Naive thymus-derived CD8-positive, alpha-beta T cell (primary cell): ENCODE measurements around the gene SLC25A40. TPM values are rescaled to one million over a fixed set of nuclear protein-coding genes. Genes with fewer than 3 reads are reported as not detected.

Experiments
- ATAC-seq, 2 donors: fragments of 150-1000 bp; cut with Tn5 transposase in 1 of 2; sonication (Bioruptor Pico), chemical (Tn5 transposase) in 1 of 2; 1 replicate in 1 of 2; 2 replicates in 1 of 2; pipeline ENCODE4 v1.10.0; 2021; ENCODE audit warnings: mild to moderate bottlenecking in 2 of 2, moderate library complexity in 2 of 2
- POLR2A ChIA-PET: fragments of 350-600 bp; sonication (Branson Sonifier 250); formaldehyde crosslinking; loops from one replicate; lab custom pipeline; 2021; ENCODE audit warnings: antibody characterized with exemption; lab: Charles Lee
- DNase-seq, 10 donors: peaks; one replicate each; pipeline versions ENCODE4 v3.0.0 to v3.0.0-alpha.2; 2020 to 2022
- H3K27ac Mint-ChIP-seq, 10 donors: one replicate each; pipeline ENCODE4 v1.8.0; 2020 to 2022; ENCODE audit warnings: mild to moderate bottlenecking in 10 of 10, mixed read lengths in 10 of 10, moderate library complexity in 4 of 10, inconsistent platforms in 1 of 10
- H3K27me3 Mint-ChIP-seq, 5 donors: one replicate each; pipeline ENCODE4 v1.8.0; 2021 to 2022; ENCODE audit warnings: mixed read lengths in 5 of 5
- H3K36me3 Mint-ChIP-seq, 3 donors: one replicate each; pipeline ENCODE4 v1.8.0; 2020 to 2022; ENCODE audit warnings: mixed read lengths in 3 of 3, mild to moderate bottlenecking in 2 of 3, inconsistent platforms in 1 of 3
- H3K4me1 Mint-ChIP-seq, 4 donors: one replicate each; pipeline ENCODE4 v1.8.0; 2021 to 2022; ENCODE audit warnings: mixed read lengths in 4 of 4
- H3K4me3 Mint-ChIP-seq, 10 donors: one replicate each; pipeline ENCODE4 v1.8.0; 2020 to 2022; ENCODE audit warnings: mild to moderate bottlenecking in 10 of 10, mixed read lengths in 10 of 10, moderate library complexity in 6 of 10, inconsistent platforms in 1 of 10
- H3K9me3 Mint-ChIP-seq, 9 donors: one replicate each; pipeline ENCODE4 v1.8.0; 2020 to 2022; ENCODE audit warnings: mixed read lengths in 9 of 9, mild to moderate bottlenecking in 3 of 9, inconsistent platforms in 1 of 9, moderate library complexity in 1 of 9
- polyA plus RNA-seq, 3 donors: library from polyadenylated mRNA; unstranded; fragments of 300-500 nt; fragmentation: Illumina TruSeq; gene quantifications; one replicate each; pipeline ENCODE4 v1.2.3, GENCODE V29; 2021
- total RNA-seq, 8 experiments: library from RNA in 2 of 8; stranded (reverse) in 2 of 8; gene quantifications; one replicate each; pipeline ENCODE4 v1.2.3 and lab custom pipeline; 2021 to 2026

The SLC25A40 gene
- total and polyA plus RNA-seq, 5 experiments from 2014 or later, result 9.0 to 38.1 (median 14.9) TPM

- H3K36me3 Mint-ChIP-seq, result no peaks in the 10 kb centered on the region
- POLR2A ChIA-PET, result no interaction called here
- ATAC-seq (no peak), DNase-seq (no peak)
- H3K27ac Mint-ChIP-seq, result no peak overlapping the region
- H3K27me3 Mint-ChIP-seq, result no peaks in the 10 kb centered on the region
- no peaks in the 10 kb centered on the region for H3K4me1 Mint-ChIP-seq
- no peaks in the 10 kb centered on the region for H3K9me3 Mint-ChIP-seq
- H3K4me3 Mint-ChIP-seq, result no peak overlapping the region
Observed at GRCh38 chr7:87810726-87811125, 65.4 kb downstream of the SLC25A40 start.

GRCh38 chr7:87810130-87810529 lies 66.0 kb downstream of the SLC25A40 start:
- ATAC-seq (no peak), DNase-seq (no peak)
- Mint-ChIP-seq H3K4me3 (no peak overlapping the region), H3K36me3 (no peaks in the 10 kb centered on the region), H3K27me3 (no peaks in the 10 kb centered on the region), H3K27ac (no peak overlapping the region), H3K9me3 (no peaks in the 10 kb centered on the region), H3K4me1 (no peaks in the 10 kb centered on the region)
- POLR2A ChIA-PET, result no interaction called here

GRCh38 chr7:87806150-87806549 lies 70.0 kb downstream of the SLC25A40 start:
- DNase-seq (no peak), ATAC-seq (no peak)
- Mint-ChIP-seq H3K4me3 (no peak overlapping the region), H3K4me1 (no peaks in the 10 kb centered on the region), H3K36me3 (no peaks in the 10 kb centered on the region), H3K9me3 (no peaks in the 10 kb centered on the region), H3K27ac (no peak overlapping the region), H3K27me3 (no peaks in the 10 kb centered on the region)
- POLR2A ChIA-PET, result no interaction called here

- POLR2A ChIA-PET, result no interaction called here
- DNase-seq (peak in 4 of 10 donors; percentile 3 to 45 (median 44)), ATAC-seq (peak; percentile 59 to 69)
- no peak overlapping the region for H3K4me3 Mint-ChIP-seq
- no peaks in the 10 kb centered on the region for H3K9me3 Mint-ChIP-seq
- H3K27me3 Mint-ChIP-seq, result peaks cover 0 to 11% (median 3%) of the 10 kb centered on the region in 5 donors
- no peaks in the 10 kb centered on the region for H3K36me3 Mint-ChIP-seq
- no peaks in the 10 kb centered on the region for H3K4me1 Mint-ChIP-seq
- peak overlapping the region in 1 of 10 donors; percentile 63 for H3K27ac Mint-ChIP-seq
Observed at GRCh38 chr7:87797798-87798403, 78.3 kb downstream of the SLC25A40 start.

GRCh38 chr7:87797395-87797794 lies 78.8 kb downstream of the SLC25A40 start:
- Mint-ChIP-seq H3K4me3 (no peak overlapping the region), H3K27ac (no peak overlapping the region), H3K27me3 (peaks cover 0 to 13% (median 3%) of the 10 kb centered on the region in 5 donors), H3K36me3 (no peaks in the 10 kb centered on the region), H3K9me3 (no peaks in the 10 kb centered on the region), H3K4me1 (no peaks in the 10 kb centered on the region)
- POLR2A ChIA-PET, result interaction anchor here (0.7 kb wide), 1 partner anchor 89 kb away, joined by 3 read pairs; no protein-coding TSS in a partner anchor
- ATAC-seq, result no peak
- DNase-seq, result no peak

- ATAC-seq (no peak), DNase-seq (no peak)
- Mint-ChIP-seq H3K36me3 (peaks cover 0 to 6% (median 0%) of the 10 kb centered on the region in 3 donors), H3K27ac (no peak overlapping the region), H3K9me3 (no peaks in the 10 kb centered on the region), H3K4me1 (no peaks in the 10 kb centered on the region), H3K27me3 (peaks cover 0 to 16% (median 6%) of the 10 kb centered on the region in 5 donors), H3K4me3 (no peak overlapping the region)
- POLR2A ChIA-PET, result no interaction called here
Observed at GRCh38 chr7:87785368-87785995, 90.7 kb downstream of the SLC25A40 start.

- no peaks in the 10 kb centered on the region for H3K4me1 Mint-ChIP-seq
- H3K27ac Mint-ChIP-seq, result no peak overlapping the region
- POLR2A ChIA-PET, result no interaction called here
- peaks cover 0 to 15% (median 5%) of the 10 kb centered on the region in 5 donors for H3K27me3 Mint-ChIP-seq
- ATAC-seq (no peak), DNase-seq (no peak)
- H3K36me3 Mint-ChIP-seq, result peaks cover 0 to 6% (median 0%) of the 10 kb centered on the region in 3 donors
- no peaks in the 10 kb centered on the region for H3K9me3 Mint-ChIP-seq
- no peak overlapping the region for H3K4me3 Mint-ChIP-seq
Observed at GRCh38 chr7:87784424-87784823, 91.7 kb downstream of the SLC25A40 start.

Other genes with a start within 250 kb of the SLC25A40 start
- 1 to 10 TPM in 1 of 2 experiments, under 1 TPM in 1; 0.93 to 1.1 TPM for gene RUNDC3B, start 248.0 kb downstream of the SLC25A40 start, total RNA-seq
- gene RUNDC3B, start 248.0 kb downstream of the SLC25A40 start, polyA plus RNA-seq, result 1 to 10 TPM; 1.8 to 3.1 (median 1.9) TPM
- gene DBF4, start 133 bp upstream of the SLC25A40 start, total RNA-seq, result 10 to 100 TPM; 33.3 to 33.4 TPM
- 10 to 100 TPM; 23.4 to 32.6 (median 24.6) TPM for gene DBF4, start 133 bp upstream of the SLC25A40 start, polyA plus RNA-seq
- 1 to 10 TPM; 7.8 to 9.2 TPM for gene ADAM22, start 57.9 kb upstream of the SLC25A40 start, total RNA-seq
- gene ADAM22, start 57.9 kb upstream of the SLC25A40 start, polyA plus RNA-seq, result 1 to 10 TPM in 1 of 3 donors, under 1 TPM in 2; 0.60 to 1.6 (median 0.91) TPM